Cardiac muscle cell (in vitro differentiated cells and primary cell): ENCODE measurements around the gene CMSS1. TPM values are rescaled to one million over a fixed set of nuclear protein-coding genes. Genes with fewer than 3 reads are reported as not detected.

Experiments used
- DNase-seq, 2 donors: peaks; one replicate each; pipeline versions ENCODE4 v3.0.0 to v3.0.0-alpha.2; 2010 to 2017; ENCODE audit warnings: low read depth in 1 of 2, low spot score in 1 of 2
- H3K27ac ChIP-seq: fragments of 200-600 bp; sonication (generic); 2 replicates; pipeline ENCODE4 v1.5.1; 2016
- H3K27me3 ChIP-seq: fragments of 200-600 bp; sonication (generic); 2 replicates; pipeline ENCODE4 v1.6.0; 2016; ENCODE audit warnings: control low read depth
- H3K36me3 ChIP-seq: fragments of 200-600 bp; sonication (generic); 2 replicates; pipeline ENCODE4 v1.5.1; 2016; ENCODE audit warnings: control low read depth
- H3K4me1 ChIP-seq: fragments of 200-600 bp; sonication (generic); 2 replicates; pipeline ENCODE4 v1.8.1; 2017; ENCODE audit warnings: low read depth, mild to moderate bottlenecking, mixed run types
- H3K4me3 ChIP-seq: fragments of 200-600 bp; sonication (generic); 2 replicates; pipeline ENCODE4 v1.5.1; 2016; ENCODE audit warnings: mild to moderate bottlenecking
- H3K9me3 ChIP-seq: fragments of 200-600 bp; sonication (generic); 2 replicates; pipeline ENCODE4 v1.5.1; 2017; ENCODE audit warnings: low read depth, mild to moderate bottlenecking, control low read depth
- CTCF ChIP-seq: IDR thresholded peaks from 2 replicates; pipeline ENCODE4 v1.5.1; 2012; ENCODE audit warnings: low read depth, mild to moderate bottlenecking, low read length
- polyA plus RNA-seq: library from polyadenylated mRNA; unstranded; fragments of >200 nt; fragmentation: Nextera tagmentation; extraction: Ambion mirVana; gene quantifications from 2 replicates; pipeline ENCODE4 v1.2.1, GENCODE V29; 2016
- total RNA-seq: library from RNA; depleted of rRNA; stranded (reverse); fragments of >200 nt; gene quantifications from 2 replicates; pipeline ENCODE4 v1.2.3, GENCODE V29; 2016

The CMSS1 gene
- total and polyA plus RNA-seq, 2 experiments from 2014 or later = 13.1 to 32.9 TPM

- no peak for DNase-seq
- Histone ChIP-seq H3K9me3 (no peaks in the 10 kb centered on the region), H3K4me1 (no peaks in the 10 kb centered on the region), H3K36me3 (no peaks in the 10 kb centered on the region), H3K27ac (no peak overlapping the region), H3K4me3 (no peak overlapping the region), H3K27me3 (no peaks in the 10 kb centered on the region)
- TF ChIP-seq CTCF = no peak
Observed at GRCh38 chr3:99984668-99985067, 167.0 kb downstream of the CMSS1 start.

GRCh38 chr3:99990179-99990578, 172.5 kb downstream of the CMSS1 start:
- no peaks in the 10 kb centered on the region for H3K36me3 ChIP-seq
- H3K9me3 ChIP-seq = no peaks in the 10 kb centered on the region
- no peak for DNase-seq
- no peak for TF ChIP-seq CTCF
- H3K4me3 ChIP-seq = no peak overlapping the region
- no peaks in the 10 kb centered on the region for H3K4me1 ChIP-seq
- no peaks in the 10 kb centered on the region for H3K27me3 ChIP-seq
- H3K27ac ChIP-seq = no peak overlapping the region

GRCh38 chr3:99997293-99997692, 179.6 kb downstream of the CMSS1 start:
- Histone ChIP-seq H3K4me1 (no peaks in the 10 kb centered on the region), H3K36me3 (no peaks in the 10 kb centered on the region), H3K9me3 (no peaks in the 10 kb centered on the region), H3K4me3 (no peak overlapping the region), H3K27ac (no peak overlapping the region), H3K27me3 (no peaks in the 10 kb centered on the region)
- TF ChIP-seq CTCF = no peak
- DNase-seq = peak in 1 of 2 donors; percentile 34

- TF ChIP-seq CTCF = no peak
- no peaks in the 10 kb centered on the region for H3K36me3 ChIP-seq
- no peak for DNase-seq
- H3K4me3 ChIP-seq = no peak overlapping the region
- H3K27ac ChIP-seq = no peak overlapping the region
- no peaks in the 10 kb centered on the region for H3K9me3 ChIP-seq
- no peaks in the 10 kb centered on the region for H3K4me1 ChIP-seq
- no peaks in the 10 kb centered on the region for H3K27me3 ChIP-seq
Observed at GRCh38 chr3:99999536-99999935, 181.9 kb downstream of the CMSS1 start.

GRCh38 chr3:100001083-100001482, 183.4 kb downstream of the CMSS1 start:
- DNase-seq = no peak
- Histone ChIP-seq H3K4me3 (no peak overlapping the region), H3K27me3 (no peaks in the 10 kb centered on the region), H3K36me3 (no peaks in the 10 kb centered on the region), H3K4me1 (no peaks in the 10 kb centered on the region), H3K27ac (no peak overlapping the region), H3K9me3 (no peaks in the 10 kb centered on the region)
- TF ChIP-seq CTCF = no peak
